Measurements from ENCODE around the gene TBC1D7. TPM values are rescaled to one million over a fixed set of nuclear protein-coding genes. Genes with fewer than 3 reads are reported as not detected.

TBC1D7 gene
- total and polyA plus RNA-seq, 8 donors: 18.3 to 38.8 (median 33.6) TPM

DNA sequence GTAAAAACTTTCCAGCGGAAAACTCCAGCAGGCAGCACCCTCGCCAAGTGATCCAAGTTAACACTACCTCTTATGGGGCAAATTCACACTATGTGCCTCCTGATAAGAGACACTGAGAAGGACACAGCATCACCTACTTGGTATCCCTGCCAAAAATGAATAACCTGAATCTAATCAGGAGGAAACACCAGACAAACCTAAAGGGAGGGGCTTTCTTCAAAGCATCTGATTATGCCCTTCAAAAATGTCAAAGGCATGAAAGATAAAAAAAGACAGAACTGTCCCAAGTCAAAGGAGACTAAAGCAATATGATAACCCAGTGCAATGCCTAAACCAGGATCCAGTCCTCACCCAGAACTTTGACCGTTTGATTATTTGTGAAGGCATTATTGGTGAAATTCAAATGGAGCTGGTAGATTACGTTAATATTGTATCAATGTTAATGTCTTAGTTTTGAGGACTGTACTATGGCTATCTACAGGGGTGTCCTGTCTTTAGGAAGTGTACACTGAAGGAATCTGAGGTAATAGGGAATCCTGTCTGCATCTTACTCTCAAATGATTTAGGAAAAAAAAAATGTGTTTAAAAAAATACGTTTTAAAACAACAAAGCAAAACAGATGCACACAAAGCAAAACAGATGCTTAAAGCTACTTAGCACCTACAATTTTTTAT lies 8.3 kb downstream of the TBC1D7 start:
- ATAC-seq (no peak), DNase-seq (no peak)
- H3K27me3 ChIP-seq: no peaks in the 10 kb centered on the region
- TF ChIP-seq, protein P1, sequence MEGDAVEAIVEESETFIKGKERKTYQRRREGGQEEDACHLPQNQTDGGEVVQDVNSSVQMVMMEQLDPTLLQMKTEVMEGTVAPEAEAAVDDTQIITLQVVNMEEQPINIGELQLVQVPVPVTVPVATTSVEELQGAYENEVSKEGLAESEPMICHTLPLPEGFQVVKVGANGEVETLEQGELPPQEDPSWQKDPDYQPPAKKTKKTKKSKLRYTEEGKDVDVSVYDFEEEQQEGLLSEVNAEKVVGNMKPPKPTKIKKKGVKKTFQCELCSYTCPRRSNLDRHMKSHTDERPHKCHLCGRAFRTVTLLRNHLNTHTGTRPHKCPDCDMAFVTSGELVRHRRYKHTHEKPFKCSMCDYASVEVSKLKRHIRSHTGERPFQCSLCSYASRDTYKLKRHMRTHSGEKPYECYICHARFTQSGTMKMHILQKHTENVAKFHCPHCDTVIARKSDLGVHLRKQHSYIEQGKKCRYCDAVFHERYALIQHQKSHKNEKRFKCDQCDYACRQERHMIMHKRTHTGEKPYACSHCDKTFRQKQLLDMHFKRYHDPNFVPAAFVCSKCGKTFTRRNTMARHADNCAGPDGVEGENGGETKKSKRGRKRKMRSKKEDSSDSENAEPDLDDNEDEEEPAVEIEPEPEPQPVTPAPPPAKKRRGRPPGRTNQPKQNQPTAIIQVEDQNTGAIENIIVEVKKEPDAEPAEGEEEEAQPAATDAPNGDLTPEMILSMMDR (IDR thresholded peaks at IDR 0.05): no peak
- no peak overlapping the region for H3K4me3 ChIP-seq
- H3K4me1 ChIP-seq: no peaks in the 10 kb centered on the region
- intact Hi-C loops (cut with DNase I): loop anchor here in 1 of 2 donors (10.0 kb wide), 1 partner anchor 125 kb away; no protein-coding TSS in a partner anchor
- no peak overlapping the region for H3K27ac ChIP-seq
- H3K9me3 ChIP-seq: no peaks in the 10 kb centered on the region
- peaks cover 8 to 98% of the 10 kb centered on the region in 2 donors for H3K36me3 ChIP-seq

DNA sequence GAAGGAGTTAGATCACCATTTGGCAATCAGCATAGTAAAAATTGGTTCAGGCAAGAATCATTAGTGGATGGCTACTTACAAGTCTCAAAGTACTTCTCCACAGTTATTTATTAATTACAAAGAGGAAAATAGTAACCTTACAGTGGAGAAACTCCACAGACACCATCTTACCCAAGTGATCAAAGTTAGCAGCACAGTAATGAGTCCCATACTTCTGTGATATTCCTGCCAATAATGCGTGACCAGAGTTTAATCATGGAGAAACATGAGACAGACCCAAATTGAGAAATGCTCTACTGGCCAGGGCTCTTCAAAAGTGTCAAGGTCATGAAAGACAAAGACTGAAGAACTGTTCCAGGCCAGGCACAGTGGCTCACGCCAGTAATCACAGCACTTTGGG lies 9.5 kb downstream of the TBC1D7 start:
- TF ChIP-seq, protein P1 (IDR thresholded peaks at IDR 0.05): no peak
- intact Hi-C loops (cut with DNase I): no loop called here
- Histone ChIP-seq H3K9me3 (no peaks in the 10 kb centered on the region), H3K27me3 (no peaks in the 10 kb centered on the region), H3K4me3 (no peak overlapping the region), H3K36me3 (peaks cover 8 to 97% of the 10 kb centered on the region in 2 donors), H3K27ac (no peak overlapping the region), H3K4me1 (no peaks in the 10 kb centered on the region)
- ATAC-seq (no peak), DNase-seq (no peak)

- H3K4me3 ChIP-seq: no peak overlapping the region
- DNase-seq: no peak
- H3K4me1 ChIP-seq: no peaks in the 10 kb centered on the region
- TF ChIP-seq, protein P1 (IDR thresholded peaks at IDR 0.05): no peak
- H3K36me3 ChIP-seq: peaks cover 6 to 93% of the 10 kb centered on the region in 2 donors
- no peaks in the 10 kb centered on the region for H3K27me3 ChIP-seq
- H3K27ac ChIP-seq: no peak overlapping the region
- no peak for ATAC-seq
- intact Hi-C loops (cut with DNase I): no loop called here
- no peaks in the 10 kb centered on the region for H3K9me3 ChIP-seq
These were observed 12.4 kb downstream of the TBC1D7 start for GRCh38 chr6:13315896-13316295.

DNA sequence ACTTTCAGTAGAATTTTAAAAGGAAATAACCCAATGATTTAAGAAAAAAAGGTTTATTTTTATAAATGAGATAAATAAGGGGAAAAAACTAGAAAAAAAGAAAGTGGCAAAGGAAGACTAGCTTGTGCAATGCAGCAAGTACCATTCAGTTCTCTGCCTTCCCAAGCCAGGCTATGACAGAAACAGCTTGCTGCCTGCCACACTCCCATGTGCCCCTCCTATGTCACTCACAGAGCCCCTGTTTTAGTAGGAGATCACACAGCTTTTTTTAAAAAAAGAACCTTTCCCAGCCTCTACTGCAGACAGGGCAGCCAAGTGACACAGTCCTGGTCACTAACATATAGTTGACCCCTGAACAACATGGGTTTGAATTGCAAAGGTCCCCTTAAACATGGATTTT lies 13.5 kb downstream of the TBC1D7 start:
- Histone ChIP-seq H3K9me3 (no peaks in the 10 kb centered on the region), H3K27ac (no peak overlapping the region), H3K27me3 (no peaks in the 10 kb centered on the region), H3K4me3 (no peak overlapping the region), H3K4me1 (no peaks in the 10 kb centered on the region), H3K36me3 (peaks cover 2 to 83% of the 10 kb centered on the region in 2 donors)
- ATAC-seq (no peak), DNase-seq (no peak)
- intact Hi-C loops (cut with DNase I): no loop called here
- TF ChIP-seq, protein P1 (IDR thresholded peaks at IDR 0.05): no peak

DNA sequence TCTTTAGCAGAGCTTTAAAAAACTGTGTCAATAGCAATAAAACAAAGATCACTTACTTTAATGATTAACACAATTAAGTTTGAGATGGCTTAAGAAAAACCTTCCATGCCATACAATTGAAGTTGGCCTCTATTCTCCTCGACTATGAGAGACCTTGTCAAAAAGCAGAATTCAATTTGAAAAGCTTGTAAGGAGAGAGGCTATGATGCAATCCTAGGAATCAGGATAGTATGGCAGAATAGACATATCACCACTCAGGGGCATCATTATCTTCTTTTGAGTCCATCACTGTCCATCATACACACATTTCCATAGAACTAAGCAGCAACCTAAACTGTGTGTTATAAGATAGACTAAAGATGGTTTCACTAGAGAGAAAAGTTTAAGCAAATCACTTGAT lies 17.2 kb downstream of the TBC1D7 start:
- peaks cover 0 to 51% of the 10 kb centered on the region in 2 donors for H3K36me3 ChIP-seq
- ATAC-seq: no peak

More for the DNA sequence above, 17.2 kb downstream of the TBC1D7 start:
- no peak overlapping the region for H3K27ac ChIP-seq
- intact Hi-C loops (cut with DNase I): no loop called here
- H3K9me3 ChIP-seq: no peaks in the 10 kb centered on the region
- H3K4me3 ChIP-seq: no peak overlapping the region
- H3K4me1 ChIP-seq: peaks cover 0 to 19% of the 10 kb centered on the region in 2 donors
- no peaks in the 10 kb centered on the region for H3K27me3 ChIP-seq
- DNase-seq: no peak
- TF ChIP-seq, protein P1 (IDR thresholded peaks at IDR 0.05): no peak

Data from left lung (tissue), 10 donors.